AG09309 (cell line): ENCODE results near the gene PADI3.

Source experiments
- DNase-seq: peaks from one replicate; pipeline ENCODE4 v3.0.0-alpha.2; 2010; ENCODE audit warnings: low read depth
- H3K4me3 ChIP-seq: 2 replicates; pipeline ENCODE4 v1.5.1; 2011; ENCODE audit warnings: mild to moderate bottlenecking, low read depth, low read length, moderate library complexity; ENCODE audit not compliant: control insufficient read depth
- TF ChIP-seq, protein P1 (sequence below): IDR thresholded peaks from 2 replicates; pipeline ENCODE4 v1.5.1; 2011; ENCODE audit warnings: mild to moderate bottlenecking, low read depth, low read length, inconsistent platforms; ENCODE audit not compliant: insufficient read depth, control insufficient read depth; ENCODE audit errors: missing control alignments

Gene PADI3

DNA sequence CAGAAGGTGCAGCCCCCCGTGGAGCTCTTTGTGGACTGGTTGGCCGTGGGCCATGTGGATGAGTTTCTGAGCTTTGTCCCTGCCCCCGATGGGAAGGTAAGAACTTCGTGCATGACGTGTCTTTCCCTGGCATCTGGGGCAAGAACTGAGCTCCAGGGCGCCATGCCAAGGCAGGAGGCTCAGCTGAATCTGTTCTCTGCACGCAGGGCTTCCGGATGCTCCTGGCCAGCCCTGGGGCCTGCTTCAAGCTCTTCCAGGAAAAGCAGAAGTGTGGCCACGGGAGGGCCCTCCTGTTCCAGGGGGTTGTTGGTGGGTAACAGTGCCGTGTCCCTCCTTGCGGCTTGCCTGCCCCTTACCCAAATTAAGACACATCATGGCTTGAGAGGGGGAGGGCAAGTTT lies 27.7 kb downstream of the PADI3 start:
- H3K4me3 ChIP-seq = no peak overlapping the region
- TF ChIP-seq, protein P1, sequence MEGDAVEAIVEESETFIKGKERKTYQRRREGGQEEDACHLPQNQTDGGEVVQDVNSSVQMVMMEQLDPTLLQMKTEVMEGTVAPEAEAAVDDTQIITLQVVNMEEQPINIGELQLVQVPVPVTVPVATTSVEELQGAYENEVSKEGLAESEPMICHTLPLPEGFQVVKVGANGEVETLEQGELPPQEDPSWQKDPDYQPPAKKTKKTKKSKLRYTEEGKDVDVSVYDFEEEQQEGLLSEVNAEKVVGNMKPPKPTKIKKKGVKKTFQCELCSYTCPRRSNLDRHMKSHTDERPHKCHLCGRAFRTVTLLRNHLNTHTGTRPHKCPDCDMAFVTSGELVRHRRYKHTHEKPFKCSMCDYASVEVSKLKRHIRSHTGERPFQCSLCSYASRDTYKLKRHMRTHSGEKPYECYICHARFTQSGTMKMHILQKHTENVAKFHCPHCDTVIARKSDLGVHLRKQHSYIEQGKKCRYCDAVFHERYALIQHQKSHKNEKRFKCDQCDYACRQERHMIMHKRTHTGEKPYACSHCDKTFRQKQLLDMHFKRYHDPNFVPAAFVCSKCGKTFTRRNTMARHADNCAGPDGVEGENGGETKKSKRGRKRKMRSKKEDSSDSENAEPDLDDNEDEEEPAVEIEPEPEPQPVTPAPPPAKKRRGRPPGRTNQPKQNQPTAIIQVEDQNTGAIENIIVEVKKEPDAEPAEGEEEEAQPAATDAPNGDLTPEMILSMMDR = no peak
- peak; percentile 50 for DNase-seq

DNA sequence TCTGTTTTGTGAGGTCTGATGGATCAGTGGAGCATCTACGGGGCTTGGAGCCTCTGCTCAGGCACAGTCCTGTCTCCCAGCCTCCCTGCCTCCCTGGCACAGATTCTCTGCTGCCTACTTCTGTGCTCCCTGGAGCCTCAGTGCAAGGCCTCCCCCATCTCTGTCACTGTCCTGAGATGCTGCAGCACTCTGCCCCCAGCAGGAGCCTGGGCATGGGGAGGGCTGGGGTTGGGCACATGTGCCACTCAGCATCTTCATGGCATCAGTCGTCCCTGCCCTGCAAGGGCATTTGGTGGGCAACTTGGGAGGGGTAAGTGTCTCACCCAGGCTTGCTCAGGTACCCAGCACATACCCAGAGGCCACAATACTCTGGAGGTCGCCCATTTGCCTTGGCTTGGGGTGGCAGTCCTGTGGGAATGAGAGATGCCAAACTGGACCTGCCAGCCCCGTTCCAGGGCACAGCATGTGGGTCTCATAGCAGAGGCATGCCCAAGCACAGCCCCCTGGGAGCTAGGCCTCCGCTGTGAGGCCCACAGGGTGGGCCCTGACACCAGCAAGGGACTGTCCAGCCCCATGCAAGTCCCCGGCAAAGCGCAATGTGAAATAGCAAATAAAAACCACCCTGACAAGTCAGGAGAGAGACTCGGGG lies 28.7 kb downstream of the PADI3 start:
- H3K4me3 ChIP-seq = no peak overlapping the region
- no peak for DNase-seq
- TF ChIP-seq, protein P1 = no peak

GRCh38 chr1:17278996-17279830 lies 30.3 kb downstream of the PADI3 start:
- TF ChIP-seq, protein P1 = no peak
- H3K4me3 ChIP-seq = no peak overlapping the region
- no peak for DNase-seq

GRCh38 chr1:17280436-17280835 lies 31.5 kb downstream of the PADI3 start:
- no peak overlapping the region for H3K4me3 ChIP-seq
- TF ChIP-seq, protein P1 = no peak
- no peak for DNase-seq

- DNase-seq = no peak
- TF ChIP-seq, protein P1 = no peak
- H3K4me3 ChIP-seq = no peak overlapping the region
Observed at GRCh38 chr1:17280894-17281293, 32.0 kb downstream of the PADI3 start.

GRCh38 chr1:17281775-17282181 lies 32.9 kb downstream of the PADI3 start:
- DNase-seq = no peak
- H3K4me3 ChIP-seq = no peak overlapping the region
- TF ChIP-seq, protein P1 = no peak
